LNCaP clone FGC (cell line): ENCODE data around the gene OTX2.

Source experiments
- DNase-seq: peaks from one replicate; pipeline ENCODE4 v3.0.0-alpha.2; 2011; ENCODE audit warnings: low read depth
- H3K4me3 ChIP-seq: 2 replicates; pipeline ENCODE4 v1.5.1; 2011; ENCODE audit warnings: mild to moderate bottlenecking, low read depth, low read length, control low read depth
- TF ChIP-seq, protein P1 (sequence below): IDR thresholded peaks from 2 replicates; pipeline ENCODE4 v1.5.1; 2012; ENCODE audit warnings: mild to moderate bottlenecking; ENCODE audit not compliant: control insufficient read depth, insufficient read depth; ENCODE audit errors: extremely low read depth

OTX2 gene

DNA sequence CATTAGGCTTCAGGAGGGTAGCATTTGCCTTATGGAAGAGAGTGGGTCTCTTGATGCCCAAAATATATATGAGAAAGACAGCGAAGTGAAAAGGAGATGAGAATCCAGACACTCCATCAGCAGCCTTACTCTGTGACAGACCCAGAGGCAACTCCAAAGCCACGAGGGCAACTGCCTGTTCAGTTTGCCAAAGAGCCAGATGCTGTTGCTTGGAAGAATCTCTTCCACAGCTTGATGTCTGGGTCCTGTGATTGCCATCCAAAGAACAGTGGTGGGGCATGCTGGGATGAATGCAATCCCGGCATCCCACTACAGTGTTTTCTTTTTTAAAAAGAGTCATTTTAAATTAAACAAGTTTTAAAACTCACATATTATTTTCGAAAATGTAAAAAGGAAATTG lies 10.9 kb upstream of the OTX2 start:
- H3K4me3 ChIP-seq = no peak overlapping the region
- TF ChIP-seq, protein P1, sequence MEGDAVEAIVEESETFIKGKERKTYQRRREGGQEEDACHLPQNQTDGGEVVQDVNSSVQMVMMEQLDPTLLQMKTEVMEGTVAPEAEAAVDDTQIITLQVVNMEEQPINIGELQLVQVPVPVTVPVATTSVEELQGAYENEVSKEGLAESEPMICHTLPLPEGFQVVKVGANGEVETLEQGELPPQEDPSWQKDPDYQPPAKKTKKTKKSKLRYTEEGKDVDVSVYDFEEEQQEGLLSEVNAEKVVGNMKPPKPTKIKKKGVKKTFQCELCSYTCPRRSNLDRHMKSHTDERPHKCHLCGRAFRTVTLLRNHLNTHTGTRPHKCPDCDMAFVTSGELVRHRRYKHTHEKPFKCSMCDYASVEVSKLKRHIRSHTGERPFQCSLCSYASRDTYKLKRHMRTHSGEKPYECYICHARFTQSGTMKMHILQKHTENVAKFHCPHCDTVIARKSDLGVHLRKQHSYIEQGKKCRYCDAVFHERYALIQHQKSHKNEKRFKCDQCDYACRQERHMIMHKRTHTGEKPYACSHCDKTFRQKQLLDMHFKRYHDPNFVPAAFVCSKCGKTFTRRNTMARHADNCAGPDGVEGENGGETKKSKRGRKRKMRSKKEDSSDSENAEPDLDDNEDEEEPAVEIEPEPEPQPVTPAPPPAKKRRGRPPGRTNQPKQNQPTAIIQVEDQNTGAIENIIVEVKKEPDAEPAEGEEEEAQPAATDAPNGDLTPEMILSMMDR = no peak
- DNase-seq = no peak

DNA sequence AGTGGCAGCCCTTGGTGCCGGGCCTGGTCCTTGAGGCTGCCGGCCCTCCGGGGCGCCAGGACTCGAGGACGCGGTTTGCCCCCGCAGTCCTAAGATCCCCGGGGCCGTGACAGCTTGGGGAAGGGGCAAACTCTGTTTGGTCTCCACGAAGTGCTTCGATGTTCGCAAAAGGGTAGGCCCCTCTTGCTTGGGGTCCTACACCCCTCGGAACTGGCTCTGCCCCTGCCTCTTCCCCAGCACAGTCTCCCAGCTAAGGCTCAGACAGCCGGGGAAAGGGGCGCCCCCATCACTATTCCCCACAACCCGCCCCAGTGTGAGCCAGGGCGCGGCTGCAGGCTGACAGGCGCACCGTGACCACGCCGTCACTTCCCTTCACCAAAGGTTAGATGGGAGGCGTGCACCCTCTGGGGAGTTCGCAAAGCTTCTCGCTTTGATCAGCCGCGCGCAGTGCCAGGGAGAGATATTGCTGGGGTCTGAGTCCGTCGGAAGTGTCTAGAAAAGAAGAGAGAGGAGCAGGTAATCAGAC lies 7.2 kb upstream of the OTX2 start:
- TF ChIP-seq, protein P1 = no peak
- DNase-seq = no peak
- no peak overlapping the region for H3K4me3 ChIP-seq

DNA sequence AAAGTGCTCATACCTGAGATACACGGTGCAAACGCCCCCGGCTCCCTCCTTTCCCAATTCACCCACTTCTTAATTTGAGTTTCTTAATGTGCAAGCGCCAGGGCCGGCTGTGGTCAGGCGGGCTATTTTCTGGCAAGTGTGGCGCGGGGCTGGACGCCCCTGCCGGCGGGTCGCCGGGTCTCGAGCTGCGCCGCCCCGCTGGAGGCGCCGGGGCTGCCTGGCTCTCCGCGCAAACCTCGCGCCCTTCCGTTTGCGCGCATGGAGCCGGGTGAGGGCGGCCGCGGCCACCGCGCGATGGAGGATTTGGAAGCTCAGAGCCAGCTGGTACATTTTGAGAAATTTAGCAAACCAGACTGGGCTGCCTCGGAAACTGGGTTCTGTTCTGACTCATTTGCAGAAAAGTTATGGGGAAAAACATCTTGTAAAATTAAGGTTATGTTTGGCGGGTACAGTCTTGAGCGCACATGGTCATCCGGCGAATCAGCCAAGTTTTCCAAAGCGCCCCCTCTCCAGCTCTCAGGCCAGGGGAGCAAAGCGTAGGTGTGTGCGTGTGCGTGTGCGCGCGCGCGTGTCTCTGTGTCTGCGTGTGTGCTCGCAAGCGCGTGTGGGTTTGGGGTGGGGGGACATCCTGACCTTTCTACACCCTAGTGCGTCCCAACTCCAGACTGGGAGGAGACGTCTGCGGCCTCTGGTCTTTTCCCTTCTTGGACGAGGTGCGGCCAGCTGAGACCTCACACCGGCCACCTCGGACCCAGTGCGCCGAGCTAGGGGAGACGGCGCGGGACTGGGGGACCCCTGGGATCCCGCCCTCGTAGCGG lies 6.5 kb upstream of the OTX2 start:
- TF ChIP-seq, protein P1 = no peak
- no peak overlapping the region for H3K4me3 ChIP-seq
- no peak for DNase-seq

DNA sequence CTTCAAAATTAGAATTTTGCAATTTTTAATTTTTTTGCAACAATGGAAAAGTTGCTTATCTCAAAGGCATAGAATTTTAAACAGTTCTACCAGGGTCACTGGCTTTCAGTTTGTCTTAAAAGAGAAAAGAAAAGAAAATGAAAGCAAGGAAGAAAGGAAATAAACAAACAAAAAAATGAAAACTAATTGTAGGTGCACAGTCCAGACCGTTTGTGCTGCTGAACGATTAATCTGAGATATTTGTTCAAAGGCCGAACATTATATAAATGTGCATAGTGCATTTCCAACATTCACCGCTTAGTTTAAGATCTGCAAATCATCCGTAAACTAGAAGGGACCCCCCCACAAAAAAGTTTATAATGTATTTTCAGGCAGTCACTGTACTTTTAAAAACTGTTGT lies 5.5 kb upstream of the OTX2 start:
- no peak for DNase-seq
- no peak overlapping the region for H3K4me3 ChIP-seq
- TF ChIP-seq, protein P1 = no peak

DNA sequence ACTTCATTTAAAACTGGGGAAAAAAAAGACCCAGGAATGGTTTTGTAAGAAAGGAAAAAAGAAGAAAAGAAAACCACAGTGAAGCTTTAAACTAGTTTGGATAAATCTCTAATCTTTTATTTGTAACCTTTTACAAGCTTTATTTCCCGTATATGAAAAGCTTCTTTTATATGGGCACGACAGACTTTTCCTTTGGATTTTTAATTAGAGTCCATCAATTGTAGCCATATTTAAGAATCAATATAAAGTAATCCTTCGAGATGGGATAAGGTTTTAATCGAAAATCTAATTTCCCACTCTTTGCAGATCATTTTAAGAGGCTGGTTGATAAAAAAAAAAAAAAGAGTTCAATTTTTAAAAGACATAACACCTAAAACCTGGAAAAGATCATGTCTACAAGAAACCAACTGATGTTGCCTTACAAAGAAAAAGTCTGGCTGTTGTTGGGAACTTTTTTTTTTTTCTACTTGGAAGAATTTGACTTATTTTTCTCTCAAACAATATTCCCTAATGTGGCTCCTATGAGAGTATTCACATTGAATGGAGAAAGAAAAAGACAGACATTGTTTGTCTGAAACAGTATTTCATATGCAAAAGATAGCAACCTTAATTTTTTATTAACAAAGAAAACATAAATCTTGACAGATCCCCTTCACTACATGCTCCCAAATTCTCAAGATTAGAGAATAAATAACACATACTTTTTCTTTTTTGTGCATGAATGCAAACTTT lies 4.9 kb upstream of the OTX2 start:
- DNase-seq = no peak
- no peak overlapping the region for H3K4me3 ChIP-seq
- TF ChIP-seq, protein P1 = no peak

DNA sequence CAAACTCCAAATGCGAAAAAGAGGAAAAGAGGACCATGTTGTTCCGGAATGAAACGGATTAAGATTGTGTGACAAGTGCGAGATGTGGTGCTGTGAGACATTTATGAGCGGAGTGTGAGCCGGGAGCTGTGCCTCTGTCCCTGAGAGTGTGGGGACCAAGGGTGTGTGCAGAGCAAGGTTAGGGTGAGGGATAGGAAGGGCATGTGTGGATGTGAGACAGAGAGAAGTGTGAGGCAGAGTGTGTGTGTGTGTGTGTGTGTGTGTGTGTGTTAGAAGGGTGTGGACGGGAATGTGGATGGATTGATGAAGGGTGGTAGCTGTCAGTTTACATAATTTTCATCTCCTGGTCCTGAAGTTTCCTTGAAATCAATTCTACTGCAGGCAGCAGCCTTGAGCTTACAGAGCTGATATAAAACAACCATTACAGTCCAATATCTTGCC lies 4.3 kb upstream of the OTX2 start:
- TF ChIP-seq, protein P1 = no peak
- H3K4me3 ChIP-seq = no peak overlapping the region
- DNase-seq = no peak
